ENCODE results near the gene NMB.
"Not testable (repeated sequence)": the region's sequence is repeated elsewhere in the genome, so short reads cannot be mapped to it uniquely, and the experiment has no call there.

Gene NMB

DNA sequence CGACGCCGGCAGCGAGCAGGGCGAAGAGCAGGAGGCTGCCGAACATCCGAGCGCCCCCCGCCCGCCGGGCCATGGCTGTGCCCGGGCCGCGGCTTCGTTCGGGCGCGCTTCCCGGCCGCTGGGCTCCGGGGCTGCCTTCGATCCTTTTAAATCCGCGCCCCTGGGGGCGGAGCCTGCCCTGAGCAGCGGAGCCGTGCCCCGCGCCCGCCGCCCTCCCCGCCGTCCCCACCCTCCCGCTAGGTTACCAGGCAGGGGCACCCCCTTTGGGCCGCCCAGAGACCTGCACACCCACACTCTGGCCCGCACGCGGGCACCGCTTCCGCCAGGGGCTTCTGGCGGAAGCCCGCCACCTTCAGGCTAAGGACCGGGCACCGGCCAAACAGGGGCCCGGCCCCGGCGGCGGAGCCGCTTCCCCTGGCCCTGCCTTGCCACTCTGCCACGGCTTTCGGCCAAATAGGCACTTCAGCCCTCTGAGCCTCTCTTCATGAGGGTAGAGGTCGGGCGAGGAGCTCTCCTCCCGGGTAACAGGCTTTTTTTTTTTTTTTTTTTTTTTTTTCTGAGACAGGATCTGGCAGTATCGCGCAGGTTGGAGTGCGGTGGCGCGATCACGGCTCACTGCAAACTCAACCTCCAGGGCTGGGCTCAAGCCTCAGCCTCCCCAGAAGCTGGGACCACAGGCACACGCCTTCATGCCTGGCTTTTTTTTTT is at the start of gene NMB:
Gene NMB (minus strand): TSS at position 120 of the 708 bp plus-strand sequence. CDS start 47 bp downstream, at position 73.
- DNase-seq, result peak; percentile 72

GRCh38 chr15:84703808-84704207 is 45.8 kb upstream of the NMB start:
- DNase-seq, result no peak

- DNase-seq, result no peak
Measured at GRCh38 chr15:84702961-84703482, 45.0 kb upstream of the NMB start.

GRCh38 chr15:84699538-84700191 is 41.7 kb upstream of the NMB start:
- DNase-seq, result no peak

GRCh38 chr15:84697236-84697990 is 39.4 kb upstream of the NMB start:
- DNase-seq, result no peak

DNA sequence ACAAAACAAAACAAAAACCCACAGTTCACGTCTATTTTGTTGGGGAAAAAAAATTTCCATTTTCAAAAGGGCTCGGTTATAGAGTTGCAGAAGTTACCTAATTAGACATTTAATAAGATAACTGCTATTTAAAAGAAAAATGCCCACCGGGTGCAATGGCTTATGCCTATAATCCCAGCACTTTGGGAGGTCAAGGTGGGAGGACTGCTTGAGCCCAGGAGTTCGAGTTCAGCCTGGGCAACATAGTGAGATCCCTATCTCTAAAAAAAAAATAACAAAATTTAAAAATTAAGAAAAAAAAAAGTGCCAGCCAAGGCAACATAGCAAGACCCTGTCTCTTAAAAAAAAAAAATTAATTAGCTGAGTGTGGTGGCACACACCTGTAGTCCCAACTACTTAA is 38.8 kb upstream of the NMB start:
- no peak for DNase-seq

DNA sequence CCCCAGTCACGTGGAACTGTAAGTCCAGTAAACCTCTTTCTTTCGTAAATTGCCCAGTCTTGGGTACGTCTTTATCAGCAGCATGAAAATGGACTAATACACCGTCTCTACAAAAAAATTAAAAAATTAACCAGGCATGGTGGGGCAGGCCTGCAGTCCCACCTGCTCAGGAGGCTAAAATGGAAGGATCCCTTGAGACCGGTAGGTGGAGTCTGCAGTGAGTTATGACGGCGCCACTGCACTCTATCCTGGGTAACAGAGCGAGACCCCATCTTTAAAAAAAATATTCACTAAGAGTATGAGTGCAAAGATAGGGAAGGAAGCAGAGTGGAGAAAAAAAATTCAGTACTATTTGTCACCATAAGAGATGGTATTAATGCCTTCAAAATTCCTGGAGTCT is 32.3 kb upstream of the NMB start:
- no peak for DNase-seq

- DNase-seq, result no peak
Measured at GRCh38 chr15:84689858-84690257, 31.9 kb upstream of the NMB start.

GRCh38 chr15:84686446-84686845 is 28.4 kb upstream of the NMB start:
- not testable (repeated sequence) for DNase-seq

GRCh38 chr15:84685304-84685703 is 27.3 kb upstream of the NMB start:
- no peak for DNase-seq

GRCh38 chr15:84684092-84684491 is 26.1 kb upstream of the NMB start:
- no peak for DNase-seq

DNA sequence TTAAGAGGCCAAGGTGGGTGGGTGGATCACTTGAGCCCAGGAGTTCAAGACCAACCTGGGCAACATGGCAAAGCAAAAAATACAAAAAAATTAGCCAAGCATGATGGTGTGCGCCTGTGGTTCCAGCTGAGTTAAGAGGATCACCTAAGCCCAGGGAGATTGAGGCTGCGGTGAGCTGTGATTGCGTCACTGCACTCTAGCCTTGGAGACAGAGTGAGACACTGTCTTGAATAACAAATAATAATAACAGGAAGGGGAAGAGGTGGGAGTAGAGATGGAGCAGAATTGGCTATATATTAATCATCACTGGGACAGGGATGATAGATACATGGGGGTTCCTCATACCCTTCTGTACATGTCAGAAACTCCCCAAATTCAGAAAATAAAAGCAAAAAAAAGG is 23.8 kb upstream of the NMB start:
- DNase-seq, result no peak

- no peak for DNase-seq
Measured at GRCh38 chr15:84671211-84671610, 13.2 kb upstream of the NMB start.

GRCh38 chr15:84669726-84670125 is 11.7 kb upstream of the NMB start:
- no peak for DNase-seq

DNA sequence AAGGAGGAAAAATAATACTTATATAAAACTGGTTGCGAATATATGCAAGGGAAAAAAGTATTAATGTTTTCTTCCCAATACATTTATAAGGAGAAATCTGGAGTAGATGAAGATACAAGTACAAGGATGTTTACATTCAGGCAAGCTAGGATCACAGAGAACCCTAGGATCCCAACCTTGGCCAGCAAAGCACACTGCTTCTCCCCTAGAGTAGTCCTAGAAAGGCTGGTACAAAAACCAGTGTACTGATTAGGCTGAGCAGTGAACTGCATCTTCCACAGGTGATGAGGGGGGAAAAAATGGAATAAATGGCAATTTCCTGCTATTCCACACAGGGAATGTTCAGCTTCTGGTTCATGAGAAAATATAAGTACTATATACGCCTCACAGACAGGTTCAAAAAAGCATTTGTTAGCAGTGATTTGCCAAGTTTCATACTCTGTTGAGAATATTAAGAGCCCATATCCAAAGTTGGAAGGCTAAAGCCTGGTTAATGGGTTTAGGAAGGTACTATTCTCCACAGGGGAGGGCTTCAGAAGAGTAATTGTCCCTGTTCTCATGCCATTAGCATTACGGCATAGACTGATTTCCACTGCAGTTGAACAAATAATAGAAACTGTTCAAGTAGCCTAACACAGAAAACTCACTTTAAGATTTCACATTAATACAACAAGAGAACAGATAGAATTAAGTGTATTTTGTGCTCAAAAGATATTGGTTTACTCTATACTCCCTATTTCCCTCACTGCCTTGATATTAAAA is 10.4 kb upstream of the NMB start:
- DNase-seq, result no peak

- DNase-seq, result no peak
Measured at GRCh38 chr15:84666373-84666772, 8.4 kb upstream of the NMB start.

DNA sequence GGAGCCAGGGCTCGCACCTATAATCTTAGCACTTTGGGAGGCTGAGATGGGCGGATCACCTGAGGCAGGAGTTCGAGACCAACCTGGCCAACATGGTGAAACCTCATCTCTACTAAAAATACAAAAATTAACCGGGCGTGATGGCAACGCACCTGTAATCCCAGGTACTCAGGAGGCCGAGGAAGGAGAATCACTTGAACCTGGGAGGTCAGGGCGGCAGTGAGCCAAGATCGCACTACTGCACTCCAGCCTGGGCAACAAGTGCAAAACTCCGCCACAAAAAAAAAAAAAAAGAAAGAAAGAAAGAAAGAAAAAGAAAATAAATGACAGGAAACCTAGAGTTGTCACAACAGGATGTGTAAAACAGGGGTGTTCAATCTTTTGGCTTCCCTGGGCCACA is 3.0 kb upstream of the NMB start:
- no peak for DNase-seq

DNA sequence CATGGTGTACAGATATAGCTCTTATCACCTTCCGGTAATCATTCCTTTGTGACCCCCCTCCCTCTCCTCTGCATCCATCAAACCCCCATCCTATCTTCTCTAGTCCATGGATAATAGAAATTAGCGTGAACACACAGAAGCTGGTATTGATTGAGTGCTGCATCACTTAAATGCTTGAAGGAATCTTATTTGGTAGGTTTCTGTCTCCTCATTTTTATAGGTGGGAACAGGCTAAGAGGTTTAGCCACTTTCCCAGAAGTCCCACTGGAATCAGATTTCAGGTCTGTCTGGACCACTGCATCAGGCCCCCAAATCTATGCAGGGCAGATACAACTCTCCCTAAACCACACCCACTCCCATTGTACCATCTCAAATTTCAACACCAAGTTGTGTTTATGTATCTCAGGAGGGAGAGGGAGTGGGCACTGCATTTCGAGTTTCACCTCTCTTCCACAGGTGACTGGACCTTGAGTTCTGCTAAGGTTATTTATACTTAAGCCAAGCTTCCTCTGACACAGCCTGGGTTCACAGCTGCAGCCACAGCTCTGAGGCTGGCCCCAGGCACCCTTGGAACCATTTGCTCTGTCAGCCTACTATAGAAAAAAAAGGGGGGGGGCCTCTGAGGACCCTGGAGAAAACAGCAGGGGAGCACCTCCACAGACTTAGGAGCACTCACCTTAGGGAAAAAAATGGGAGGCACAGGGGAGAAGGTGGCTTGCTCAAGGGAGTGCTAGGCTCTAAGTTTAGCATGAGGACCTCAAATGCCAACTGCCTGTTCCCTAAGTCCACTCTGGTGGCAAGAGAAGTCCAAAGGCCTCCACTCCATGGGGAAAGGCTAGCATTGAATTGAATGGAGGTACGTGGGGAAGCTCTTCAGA is 2.1 kb upstream of the NMB start:
- no peak for DNase-seq

DNA sequence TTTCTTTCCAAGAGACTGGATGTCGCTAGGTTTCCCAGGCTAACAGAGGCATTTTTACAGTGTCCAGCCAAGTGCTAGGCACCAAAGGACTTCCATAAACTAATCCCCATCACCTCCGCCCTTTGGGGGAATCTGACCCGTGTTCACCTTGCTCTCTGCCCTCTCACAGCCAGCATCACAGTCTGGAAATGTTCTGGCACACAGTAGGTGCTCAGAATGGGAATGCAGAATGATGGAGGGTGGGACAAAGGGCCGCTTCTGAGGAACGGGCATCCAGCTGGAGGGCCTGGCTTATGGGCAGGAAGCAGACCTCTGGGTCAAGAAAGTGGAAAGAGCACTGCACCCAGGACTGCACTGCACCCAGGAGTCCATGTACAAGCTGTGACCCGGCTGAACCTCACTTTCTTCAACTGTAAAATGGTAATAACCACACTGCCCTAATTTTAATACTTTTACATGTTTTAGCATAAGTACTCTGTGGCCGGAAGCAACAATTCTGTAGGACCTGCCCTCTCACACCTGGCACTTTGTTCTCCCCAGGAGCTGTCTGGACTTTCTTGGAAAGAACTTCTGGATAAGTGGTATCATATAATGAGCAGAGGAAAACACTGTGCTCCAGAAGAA is 901 bp upstream of the NMB start:
- no peak for DNase-seq

DNA sequence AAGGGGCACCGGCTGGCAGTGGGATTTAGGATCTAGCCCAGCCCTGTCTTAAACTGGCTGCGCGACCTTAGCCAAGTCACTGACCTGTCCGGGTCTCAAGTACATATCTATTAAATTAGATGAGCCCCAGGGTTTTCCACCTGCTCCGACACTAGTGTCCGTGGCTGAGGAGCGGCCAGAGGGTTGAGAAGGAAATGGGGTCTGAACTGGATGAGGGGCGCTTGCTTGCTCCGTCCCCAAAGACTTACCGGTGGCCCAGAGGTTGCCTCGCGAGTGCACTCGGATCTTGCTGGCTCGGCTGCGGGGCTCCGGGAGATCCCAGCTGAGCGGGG is 285 bp downstream of the NMB start:
- DNase-seq, result no peak

- no peak for DNase-seq
Measured at GRCh38 chr15:84656972-84657371, 1.0 kb downstream of the NMB start.
